ENCODE data around the gene SPG7. TPM values are rescaled to one million over a fixed set of nuclear protein-coding genes. Genes with fewer than 3 reads are reported as not detected.

The SPG7 gene
- total RNA-seq, 4 donors from 2014 or later: 102 to 178 (median 127) TPM

DNA sequence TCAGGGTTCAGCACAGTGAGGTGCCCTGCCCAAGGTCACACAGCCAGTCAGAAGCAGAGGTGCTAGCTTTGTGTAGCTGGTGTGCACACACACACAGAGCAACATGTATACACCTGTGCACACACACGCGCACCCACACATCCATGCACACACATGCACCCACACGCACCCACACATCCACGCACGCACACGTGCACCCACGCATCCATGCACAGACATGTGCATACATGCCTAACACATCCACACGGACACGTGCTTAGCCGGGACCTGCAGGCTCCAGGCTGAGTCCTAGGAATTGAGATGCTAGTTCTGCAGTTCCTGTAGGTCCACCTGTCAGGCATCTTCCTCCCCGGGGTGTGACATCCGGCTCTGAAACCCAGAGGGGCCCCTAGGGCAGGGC, 92.2 kb downstream of the SPG7 start:
- no peak overlapping the region for H3K4me3 ChIP-seq
- H3K27me3 ChIP-seq: peaks cover 0 to 13% of the 10 kb centered on the region in 2 donors
- WGBS, 2 donors: 81% methylated on average over 12 of the region's 12 CpGs
- H3K4me1 ChIP-seq: peaks cover 0 to 13% (median 8%) of the 10 kb centered on the region in 4 donors
- no peaks in the 10 kb centered on the region for H3K9me3 ChIP-seq
- DNase-seq (ENCODE audit: low spot score in 2 of 2): no peak
- H3K27ac ChIP-seq: no peak overlapping the region
- no peaks in the 10 kb centered on the region for H3K36me3 ChIP-seq
- TF ChIP-seq, protein P1, sequence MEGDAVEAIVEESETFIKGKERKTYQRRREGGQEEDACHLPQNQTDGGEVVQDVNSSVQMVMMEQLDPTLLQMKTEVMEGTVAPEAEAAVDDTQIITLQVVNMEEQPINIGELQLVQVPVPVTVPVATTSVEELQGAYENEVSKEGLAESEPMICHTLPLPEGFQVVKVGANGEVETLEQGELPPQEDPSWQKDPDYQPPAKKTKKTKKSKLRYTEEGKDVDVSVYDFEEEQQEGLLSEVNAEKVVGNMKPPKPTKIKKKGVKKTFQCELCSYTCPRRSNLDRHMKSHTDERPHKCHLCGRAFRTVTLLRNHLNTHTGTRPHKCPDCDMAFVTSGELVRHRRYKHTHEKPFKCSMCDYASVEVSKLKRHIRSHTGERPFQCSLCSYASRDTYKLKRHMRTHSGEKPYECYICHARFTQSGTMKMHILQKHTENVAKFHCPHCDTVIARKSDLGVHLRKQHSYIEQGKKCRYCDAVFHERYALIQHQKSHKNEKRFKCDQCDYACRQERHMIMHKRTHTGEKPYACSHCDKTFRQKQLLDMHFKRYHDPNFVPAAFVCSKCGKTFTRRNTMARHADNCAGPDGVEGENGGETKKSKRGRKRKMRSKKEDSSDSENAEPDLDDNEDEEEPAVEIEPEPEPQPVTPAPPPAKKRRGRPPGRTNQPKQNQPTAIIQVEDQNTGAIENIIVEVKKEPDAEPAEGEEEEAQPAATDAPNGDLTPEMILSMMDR (IDR thresholded peaks at IDR 0.05): no peak
- TF ChIP-seq POLR2A (IDR thresholded peaks at IDR 0.05) (no peak), EP300 (IDR thresholded peaks at IDR 0.05) (no peak)

DNA sequence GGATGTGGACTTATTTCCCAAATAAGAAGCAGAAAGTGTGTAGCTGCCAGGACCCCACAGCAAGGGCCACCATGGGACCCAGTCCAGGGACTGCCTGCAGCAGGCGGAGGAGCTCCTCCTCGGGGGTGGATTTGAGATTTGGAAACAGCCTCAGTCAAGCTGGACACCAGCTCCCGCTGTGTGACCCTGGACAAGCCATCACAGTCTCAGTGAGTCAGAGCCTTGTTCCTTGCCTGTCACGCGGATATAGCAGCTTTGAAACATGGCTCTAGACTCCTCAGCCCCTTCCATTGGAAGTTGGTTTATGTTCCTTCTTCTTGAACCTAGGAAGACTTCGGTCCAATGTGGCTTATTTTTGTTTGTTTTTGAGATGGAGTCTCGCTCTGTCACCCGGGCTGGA, 92.8 kb downstream of the SPG7 start:
- TF ChIP-seq, protein P1 (IDR thresholded peaks at IDR 0.05): no peak
- TF ChIP-seq POLR2A (IDR thresholded peaks at IDR 0.05): no peak
- no peak for TF ChIP-seq EP300 (IDR thresholded peaks at IDR 0.05)
- no peak for DNase-seq (ENCODE audit: low spot score in 2 of 2)
- 74 to 77% methylated on average over 8 of the region's 8 CpGs for WGBS, 2 donors
- H3K36me3 ChIP-seq: no peaks in the 10 kb centered on the region
- no peaks in the 10 kb centered on the region for H3K9me3 ChIP-seq
- no peak overlapping the region for H3K4me3 ChIP-seq
- peaks cover 0 to 13% of the 10 kb centered on the region in 2 donors for H3K27me3 ChIP-seq
- H3K27ac ChIP-seq: no peak overlapping the region
- peaks cover 0 to 13% (median 8%) of the 10 kb centered on the region in 4 donors for H3K4me1 ChIP-seq

DNA sequence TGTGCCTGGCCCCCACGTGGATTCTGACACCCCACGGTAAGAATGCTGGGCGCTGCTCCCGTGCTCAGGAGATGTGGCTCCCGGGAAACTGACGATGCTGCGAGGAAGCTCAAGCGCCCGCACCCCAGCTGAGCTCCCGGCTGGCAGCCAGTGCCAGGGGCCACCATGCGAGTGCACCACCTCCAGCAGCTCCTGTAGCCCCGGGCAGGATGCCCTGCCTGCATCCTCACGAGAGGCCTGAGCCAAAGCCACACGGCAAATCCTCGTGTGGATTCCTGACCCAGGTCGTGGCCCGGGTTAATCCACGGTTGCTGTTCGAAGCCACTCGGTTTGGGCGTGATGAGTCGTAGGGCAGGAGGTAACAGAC, 93.7 kb downstream of the SPG7 start:
- Histone ChIP-seq H3K4me3 (no peak overlapping the region), H3K27me3 (peaks cover 0 to 13% of the 10 kb centered on the region in 2 donors)

DNA sequence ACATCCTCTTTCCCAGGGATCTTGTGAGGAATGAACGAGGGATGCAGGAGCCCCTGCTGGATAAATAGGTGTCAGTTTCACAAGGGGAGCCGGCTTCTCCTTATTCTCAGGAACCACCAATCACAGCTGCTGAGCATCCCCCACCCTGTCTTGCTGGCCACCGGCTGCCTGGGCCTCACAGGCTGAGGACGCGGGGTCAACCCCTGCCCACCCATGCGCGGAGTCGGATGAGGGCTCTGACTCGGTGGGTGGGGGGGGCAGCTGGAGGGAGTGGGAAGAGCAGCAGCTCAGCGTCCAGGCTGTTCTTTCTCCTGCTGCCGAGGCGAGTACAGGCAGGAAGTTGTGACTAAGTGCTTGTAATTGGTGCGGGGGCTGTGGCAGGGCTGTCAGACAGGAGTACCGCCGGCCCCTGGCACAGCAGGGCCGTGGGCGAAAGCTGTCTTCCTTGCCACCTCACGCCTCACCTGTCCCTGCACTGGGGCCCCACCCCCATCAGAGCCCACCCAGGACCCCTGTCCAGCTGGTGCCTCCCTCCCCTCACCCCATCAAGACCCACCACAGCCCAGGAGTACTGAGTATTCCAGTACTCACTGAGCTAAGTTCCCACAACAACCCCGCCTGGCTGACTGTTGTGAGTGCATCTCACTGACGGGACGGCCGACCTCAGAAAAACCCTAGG, 94.2 kb downstream of the SPG7 start:
- no peaks in the 10 kb centered on the region for H3K36me3 ChIP-seq
- H3K27ac ChIP-seq: no peak overlapping the region
- no peak overlapping the region for H3K4me3 ChIP-seq
- WGBS, 2 donors: 6 to 8% methylated on average over 16 to 21 of the region's 22 CpGs
- peaks cover 0 to 13% (median 8%) of the 10 kb centered on the region in 4 donors for H3K4me1 ChIP-seq
- H3K27me3 ChIP-seq: peaks cover 0 to 13% of the 10 kb centered on the region in 2 donors
- DNase-seq (ENCODE audit: low spot score in 2 of 2): no peak
- TF ChIP-seq POLR2A (IDR thresholded peaks at IDR 0.05) (no peak), EP300 (IDR thresholded peaks at IDR 0.05) (no peak)
- TF ChIP-seq, protein P1 (IDR thresholded peaks at IDR 0.05): no peak
- H3K9me3 ChIP-seq: no peaks in the 10 kb centered on the region

More for the DNA sequence above, 93.7 kb downstream of the SPG7 start:
- 59 to 70% methylated on average over 12 to 22 of the region's 22 CpGs for WGBS, 2 donors
- TF ChIP-seq POLR2A (IDR thresholded peaks at IDR 0.05): no peak
- TF ChIP-seq EP300 (IDR thresholded peaks at IDR 0.05): no peak
- TF ChIP-seq, protein P1 (IDR thresholded peaks at IDR 0.05): no peak
- Histone ChIP-seq H3K9me3 (no peaks in the 10 kb centered on the region), H3K36me3 (no peaks in the 10 kb centered on the region), H3K27ac (no peak overlapping the region), H3K4me1 (peaks cover 0 to 13% (median 8%) of the 10 kb centered on the region in 4 donors)
- DNase-seq (ENCODE audit: low spot score in 2 of 2): no peak

DNA sequence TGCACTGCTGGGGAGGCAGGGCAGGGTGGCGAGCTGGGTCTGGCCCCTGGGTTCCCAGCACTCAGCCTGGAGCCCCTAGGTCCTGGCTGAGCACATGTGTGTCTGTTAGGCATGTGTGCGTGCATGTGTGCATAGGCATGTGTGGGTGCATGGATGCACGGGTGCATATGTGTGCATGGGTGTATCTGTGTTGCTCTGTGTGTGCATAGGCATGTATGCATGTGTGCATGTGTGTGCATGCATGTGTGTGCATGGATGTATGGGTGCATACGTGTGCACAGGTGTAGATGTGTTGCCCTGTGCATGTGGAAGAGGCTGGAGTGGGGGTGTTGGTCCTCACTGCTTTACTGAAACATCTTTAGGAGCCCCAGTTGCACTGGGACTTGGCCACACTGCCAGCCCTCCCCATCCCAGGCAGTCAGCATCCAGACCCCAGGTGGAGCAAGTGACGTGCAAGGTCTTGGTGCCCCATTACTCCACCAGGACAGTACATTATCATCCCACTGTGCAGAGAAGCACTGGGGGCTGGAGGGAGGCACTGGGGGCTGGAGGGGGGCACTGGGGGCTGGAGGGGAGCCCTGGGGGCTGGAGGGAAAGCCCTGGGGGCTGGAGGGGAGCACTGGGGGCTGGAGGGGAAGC, 94.9 kb downstream of the SPG7 start:
- no peaks in the 10 kb centered on the region for H3K9me3 ChIP-seq
- H3K4me1 ChIP-seq: peaks cover 0 to 13% (median 8%) of the 10 kb centered on the region in 4 donors
- WGBS, 2 donors: 59 to 67% methylated on average over 4 to 5 of the region's 5 CpGs
- H3K4me3 ChIP-seq: no peak overlapping the region
- no peak for DNase-seq (ENCODE audit: low spot score in 2 of 2)
- no peak for TF ChIP-seq POLR2A (IDR thresholded peaks at IDR 0.05)
- TF ChIP-seq, protein P1 (IDR thresholded peaks at IDR 0.05): no peak
- no peak for TF ChIP-seq EP300 (IDR thresholded peaks at IDR 0.05)
- peaks cover 0 to 13% of the 10 kb centered on the region in 2 donors for H3K27me3 ChIP-seq
- H3K27ac ChIP-seq: no peak overlapping the region
- no peaks in the 10 kb centered on the region for H3K36me3 ChIP-seq
